Parathyroid adenoma (tissue), 2 donors: ENCODE measurements around the gene MTUS2.

Source experiments
- H2AFZ ChIP-seq: fragments of 300-600 bp; sonication (generic); one replicate; pipeline ENCODE4 v1.7.0; 2017; ENCODE audit warnings: antibody characterized with exemption, mild to moderate bottlenecking
- H3K27ac ChIP-seq: fragments of 300-600 bp; sonication (generic); one replicate; pipeline ENCODE4 v1.7.0; 2017
- H3K27me3 ChIP-seq: fragments of 300-600 bp; sonication (generic); one replicate; pipeline ENCODE4 v1.7.0; 2017; ENCODE audit warnings: low read length; ENCODE audit not compliant: control insufficient read depth, insufficient read depth
- H3K36me3 ChIP-seq: fragments of 300-600 bp; sonication (generic); one replicate; pipeline ENCODE4 v1.7.0; 2017; ENCODE audit warnings: low read length; ENCODE audit not compliant: control insufficient read depth, insufficient read depth
- H3K4me1 ChIP-seq: fragments of 300-600 bp; sonication (generic); one replicate; pipeline ENCODE4 v1.7.0; 2017; ENCODE audit warnings: control low read depth
- H3K4me2 ChIP-seq: fragments of 300-600 bp; sonication (generic); one replicate; pipeline ENCODE4 v1.7.0; 2017; ENCODE audit warnings: low read length
- H3K4me3 ChIP-seq: fragments of 300-600 bp; sonication (generic); one replicate; pipeline ENCODE4 v1.7.0; 2017; ENCODE audit warnings: low read depth, low read length
- H3K79me2 ChIP-seq: fragments of 300-600 bp; sonication (generic); one replicate; pipeline ENCODE4 v1.7.0; 2017; ENCODE audit warnings: control low read depth
- H3K9ac ChIP-seq: fragments of 300-600 bp; sonication (generic); one replicate; pipeline ENCODE4 v1.7.0; 2017; ENCODE audit warnings: mild to moderate bottlenecking
- H3K9me3 ChIP-seq: fragments of 300-600 bp; sonication (generic); one replicate; pipeline ENCODE4 v1.7.0; 2017; ENCODE audit warnings: low read length; ENCODE audit not compliant: control insufficient read depth
- TF ChIP-seq, protein P1 (sequence below): fragments of 300-600 bp; sonication (generic); IDR thresholded peaks from one replicate; pipeline ENCODE4 v1.7.0; 2017; ENCODE audit warnings: antibody characterized with exemption, mild to moderate bottlenecking
- donor health status: primary hyperparathyroidism.

Gene MTUS2

DNA sequence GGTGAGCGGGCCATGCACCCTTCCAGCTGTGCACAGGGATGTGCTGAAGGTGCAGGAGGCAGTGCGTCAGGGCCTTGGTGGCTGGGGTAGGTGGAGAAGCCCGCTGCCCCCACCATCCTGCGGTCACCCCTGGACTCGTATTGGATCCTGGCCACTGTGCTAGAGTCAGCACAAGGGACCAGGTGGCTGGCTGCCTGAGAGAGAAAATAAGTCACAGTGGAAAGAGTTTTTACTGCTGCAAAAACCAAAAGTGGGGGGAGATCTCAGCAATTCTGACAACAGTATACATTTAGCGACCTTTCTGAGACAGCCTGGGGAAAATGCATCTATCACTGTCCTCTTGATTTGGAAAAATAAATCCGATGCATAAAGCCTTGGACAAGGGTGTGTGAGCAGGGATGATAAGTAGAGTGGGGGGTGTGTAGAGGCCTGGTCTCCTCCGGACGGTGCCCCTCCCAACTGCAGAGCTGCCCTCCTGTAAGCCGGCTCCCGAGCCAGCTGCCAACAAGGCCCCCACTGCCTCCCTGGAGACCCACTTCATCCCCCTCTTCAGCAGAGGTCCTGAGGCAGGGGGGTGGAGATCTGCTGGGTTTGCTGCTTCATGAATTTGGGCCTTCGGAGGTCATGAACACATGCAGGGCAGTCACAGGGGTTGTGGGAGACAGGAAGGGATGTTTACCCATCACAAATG lies 691.1 kb downstream of the MTUS2 start:
- Histone ChIP-seq H3K9ac (no peak overlapping the region), H3K4me1 (no peaks in the 10 kb centered on the region), H3K27ac (no peak overlapping the region), H3K27me3 (no peaks in the 10 kb centered on the region), H3K4me3 (no peak overlapping the region), H2AFZ (no peak overlapping the region), H3K36me3 (no peaks in the 10 kb centered on the region), H3K4me2 (no peak overlapping the region), H3K79me2 (no peaks in the 10 kb centered on the region), H3K9me3 (no peaks in the 10 kb centered on the region)
- TF ChIP-seq, protein P1, sequence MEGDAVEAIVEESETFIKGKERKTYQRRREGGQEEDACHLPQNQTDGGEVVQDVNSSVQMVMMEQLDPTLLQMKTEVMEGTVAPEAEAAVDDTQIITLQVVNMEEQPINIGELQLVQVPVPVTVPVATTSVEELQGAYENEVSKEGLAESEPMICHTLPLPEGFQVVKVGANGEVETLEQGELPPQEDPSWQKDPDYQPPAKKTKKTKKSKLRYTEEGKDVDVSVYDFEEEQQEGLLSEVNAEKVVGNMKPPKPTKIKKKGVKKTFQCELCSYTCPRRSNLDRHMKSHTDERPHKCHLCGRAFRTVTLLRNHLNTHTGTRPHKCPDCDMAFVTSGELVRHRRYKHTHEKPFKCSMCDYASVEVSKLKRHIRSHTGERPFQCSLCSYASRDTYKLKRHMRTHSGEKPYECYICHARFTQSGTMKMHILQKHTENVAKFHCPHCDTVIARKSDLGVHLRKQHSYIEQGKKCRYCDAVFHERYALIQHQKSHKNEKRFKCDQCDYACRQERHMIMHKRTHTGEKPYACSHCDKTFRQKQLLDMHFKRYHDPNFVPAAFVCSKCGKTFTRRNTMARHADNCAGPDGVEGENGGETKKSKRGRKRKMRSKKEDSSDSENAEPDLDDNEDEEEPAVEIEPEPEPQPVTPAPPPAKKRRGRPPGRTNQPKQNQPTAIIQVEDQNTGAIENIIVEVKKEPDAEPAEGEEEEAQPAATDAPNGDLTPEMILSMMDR = no peak

GRCh38 chr13:29511980-29512379 lies 691.8 kb downstream of the MTUS2 start:
- Histone ChIP-seq H3K4me1 (no peaks in the 10 kb centered on the region), H3K4me2 (no peak overlapping the region), H3K9me3 (no peaks in the 10 kb centered on the region), H3K79me2 (no peaks in the 10 kb centered on the region), H3K27me3 (no peaks in the 10 kb centered on the region), H3K4me3 (no peak overlapping the region), H3K9ac (no peak overlapping the region), H2AFZ (no peak overlapping the region), H3K27ac (no peak overlapping the region), H3K36me3 (no peaks in the 10 kb centered on the region)
- TF ChIP-seq, protein P1 = no peak

GRCh38 chr13:29513002-29513980 lies 693.2 kb downstream of the MTUS2 start:
- Histone ChIP-seq H3K79me2 (no peaks in the 10 kb centered on the region), H3K9ac (no peak overlapping the region), H3K4me2 (no peak overlapping the region), H3K36me3 (no peaks in the 10 kb centered on the region), H3K4me1 (no peaks in the 10 kb centered on the region), H3K27ac (no peak overlapping the region), H3K27me3 (no peaks in the 10 kb centered on the region), H3K4me3 (no peak overlapping the region), H3K9me3 (no peaks in the 10 kb centered on the region), H2AFZ (no peak overlapping the region)
- TF ChIP-seq, protein P1 = no peak

DNA sequence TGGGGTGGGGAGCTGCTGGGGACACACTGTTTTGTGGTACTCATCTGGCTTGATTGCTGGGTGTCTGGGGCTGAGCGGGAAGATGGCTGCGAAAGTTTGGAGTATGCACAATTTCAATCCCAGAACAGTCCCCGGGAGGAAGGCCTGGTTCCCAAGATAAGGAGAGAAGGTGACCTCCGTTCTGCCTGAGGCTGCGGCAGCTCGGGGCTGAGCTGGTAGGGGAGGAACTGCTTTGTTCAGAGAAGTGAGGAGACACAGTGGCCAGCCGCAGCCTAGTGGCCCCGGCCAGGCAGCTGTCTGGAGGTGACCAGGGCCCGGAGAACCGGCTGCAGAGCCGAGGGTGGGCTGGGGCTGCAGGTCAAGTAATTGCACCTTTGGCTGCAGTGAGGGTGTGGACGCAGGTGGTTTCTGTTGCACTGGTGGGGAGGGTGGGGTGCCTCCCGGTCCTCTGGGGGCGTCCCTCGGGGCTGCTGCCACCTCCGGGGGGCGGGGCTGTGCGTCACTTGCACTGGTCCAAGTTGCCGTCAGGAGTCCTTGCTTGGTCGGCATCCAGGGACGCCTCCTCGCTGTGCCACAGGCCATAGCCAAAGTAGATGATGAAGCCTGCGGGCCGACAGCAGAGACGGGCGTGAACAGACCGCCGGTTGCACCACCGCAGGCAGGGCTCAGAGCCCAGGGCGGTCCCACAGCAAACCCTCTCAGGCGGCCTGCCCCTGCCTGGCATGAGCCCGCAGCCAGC lies 694.0 kb downstream of the MTUS2 start:
- Histone ChIP-seq H3K27me3 (no peaks in the 10 kb centered on the region), H3K27ac (no peak overlapping the region), H3K79me2 (no peaks in the 10 kb centered on the region), H3K4me3 (no peak overlapping the region), H3K36me3 (no peaks in the 10 kb centered on the region), H3K9ac (no peak overlapping the region), H3K4me2 (no peak overlapping the region), H3K9me3 (no peaks in the 10 kb centered on the region), H2AFZ (no peak overlapping the region), H3K4me1 (no peaks in the 10 kb centered on the region)
- TF ChIP-seq, protein P1 = no peak
